Aorta (tissue), 5 donors: ENCODE results near the gene RBM42. TPM values are rescaled to one million over a fixed set of nuclear protein-coding genes. Genes with fewer than 3 reads are reported as not detected.

Experiments used
- ATAC-seq: fragments of 200-7000 bp; cut with Tn5 transposase; one replicate; pipeline ENCODE4 v1.9.1; 2022; ENCODE audit warnings: moderate library complexity; ENCODE audit not compliant: low FRiP score
- DNase-seq, 2 donors: peaks; one replicate each; pipeline ENCODE4 v3.0.0-alpha.2; 2020
- H3K27ac ChIP-seq, 2 donors: one replicate each; pipeline ENCODE4 v1.5.1; 2013; ENCODE audit warnings: low read length in 2 of 2, mild to moderate bottlenecking in 2 of 2, moderate library complexity in 2 of 2, control low read depth in 1 of 2, inconsistent platforms in 1 of 2, low read depth in 1 of 2
- H3K27me3 ChIP-seq, 2 donors: one replicate each; pipeline ENCODE4 v1.6.1; 2013; ENCODE audit warnings: control low read depth in 1 of 2, low read length in 1 of 2, mild to moderate bottlenecking in 1 of 2, moderate library complexity in 1 of 2; ENCODE audit not compliant: insufficient read depth in 2 of 2, control insufficient read depth in 1 of 2
- H3K36me3 ChIP-seq, 2 donors: one replicate each; pipeline ENCODE4 v1.6.1; 2013; ENCODE audit warnings: control low read depth in 1 of 2, low read length in 1 of 2, mild to moderate bottlenecking in 1 of 2; ENCODE audit not compliant: insufficient read depth in 2 of 2, control insufficient read depth in 1 of 2
- H3K4me1 ChIP-seq, 2 donors: one replicate each; pipeline ENCODE4 v1.6.1; 2013; ENCODE audit warnings: low read length in 2 of 2, control low read depth in 1 of 2, mild to moderate bottlenecking in 1 of 2, moderate library complexity in 1 of 2; ENCODE audit not compliant: insufficient read depth in 2 of 2, control insufficient read depth in 1 of 2
- H3K4me3 ChIP-seq, 2 donors: one replicate each; pipeline ENCODE4 v1.5.1; 2013; ENCODE audit warnings: low read length in 2 of 2, control low read depth in 1 of 2, mild to moderate bottlenecking in 1 of 2
- H3K9me3 ChIP-seq: one replicate; pipeline ENCODE4 v1.6.1; 2013; ENCODE audit warnings: mild to moderate bottlenecking, low read length; ENCODE audit not compliant: control insufficient read depth
- WGBS, 2 donors: extraction: QIAGEN DNeasy Blood & Tissue Kit; methylation state at CpG; one replicate each; pipeline ENCODE4 v1.1.7; 2013; 5-methylcytosine and 5-hydroxymethylcytosine counted together
- intact Hi-C, 2 donors: fragments of 100-400 bp; cut with DNase I; formaldehyde crosslinking; loops; one replicate each; pipeline versions ENCODE4 v1.14.2 to v1.15.0; 2022
- polyA plus RNA-seq, 2 donors: library from polyadenylated mRNA; stranded (reverse); fragments of 200-250 nt; gene quantifications; one replicate each; pipeline ENCODE4 v1.2.3, GENCODE V29; 2013
- total RNA-seq, 2 donors: library from RNA; stranded (reverse); fragmentation: NEBNext Ultra II Directional; extraction: Animal tissue kit (Norgen Biotek cat#: 25700); gene quantifications; one replicate each; pipeline ENCODE4 v1.2.1, GENCODE V29; 2021
- donor health status: healthy with polysubstance abuse.
- donor health status: Bipolar disorder and iron deficiency.
- donor health status: DM: no; HTN: no; CAD: no.
- donor health status: DM: no; HTN: no; CAD: no.
- donor health status: DM: yes; HTN: yes; CAD: no.

RBM42 gene
- total and polyA plus RNA-seq, 4 donors, result 41.8 to 66.8 (median 57.8) TPM

DNA sequence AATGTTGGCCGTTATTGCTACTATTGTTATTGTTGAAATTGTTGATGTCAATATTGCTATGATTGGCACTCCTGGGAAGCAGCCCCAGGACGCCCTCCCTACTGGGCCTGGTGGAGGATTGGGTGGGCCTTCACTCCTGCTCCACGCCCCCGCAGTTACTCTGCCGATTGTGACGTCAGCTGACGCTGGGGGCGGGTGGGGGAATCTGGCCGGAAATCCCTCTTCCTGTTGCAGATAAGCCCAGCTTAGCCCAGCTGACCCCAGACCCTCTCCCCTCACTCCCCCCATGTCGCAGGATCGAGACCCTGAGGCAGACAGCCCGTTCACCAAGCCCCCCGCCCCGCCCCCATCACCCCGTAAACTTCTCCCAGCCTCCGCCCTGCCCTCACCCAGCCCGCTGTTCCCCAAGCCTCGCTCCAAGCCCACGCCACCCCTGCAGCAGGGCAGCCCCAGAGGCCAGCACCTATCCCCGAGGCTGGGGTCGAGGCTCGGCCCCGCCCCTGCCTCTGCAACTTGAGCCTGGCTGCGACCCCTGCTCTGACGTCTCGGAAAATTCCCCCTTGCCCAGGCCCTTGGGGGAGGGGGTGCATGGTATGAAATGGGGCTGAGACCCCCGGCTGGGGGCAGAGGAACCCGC lies 12.8 kb downstream of the RBM42 start, which contains the start of gene ETV2:
Gene ETV2, plus strand, starts transcription at position 231 of the 637 bp plus-strand sequence. CDS start 716 bp downstream, outside the sequence.
- WGBS, 2 donors, result 16% methylated on average over 28 of the region's 28 CpGs
- no peaks in the 10 kb centered on the region for H3K4me1 ChIP-seq
- DNase-seq (no peak), ATAC-seq (no peak)
- intact Hi-C loops, result loop anchor here in 1 of 2 donors (2.0 kb wide), 1 partner anchor 13 kb away; the partner anchor contains the start of gene RBM42
- no peak within 1 kb of the TSS for H3K27ac ChIP-seq
- no peaks in the 10 kb centered on the region for H3K9me3 ChIP-seq
- no peaks in the 10 kb centered on the region for H3K27me3 ChIP-seq
- H3K36me3 ChIP-seq, result peaks cover 0 to 6% of the 10 kb centered on the region in 2 donors
- no peak within 1 kb of the TSS for H3K4me3 ChIP-seq

- no peak for DNase-seq
- no peak overlapping the region for H3K4me3 ChIP-seq
- H3K27me3 ChIP-seq, result no peaks in the 10 kb centered on the region
- no peak for ATAC-seq
- H3K9me3 ChIP-seq, result no peaks in the 10 kb centered on the region
- H3K27ac ChIP-seq, result no peak overlapping the region
- peaks cover 0 to 2% of the 10 kb centered on the region in 2 donors for H3K36me3 ChIP-seq
- H3K4me1 ChIP-seq, result no peaks in the 10 kb centered on the region
- intact Hi-C loops, result loop anchor here in 1 of 2 donors (2.0 kb wide), 1 partner anchor 14 kb away; the partner anchor contains the start of gene RBM42
- 71 to 72% methylated on average over 10 of the region's 10 CpGs for WGBS, 2 donors
These were observed 13.5 kb downstream of the RBM42 start for GRCh38 chr19:35642312-35642711.

DNA sequence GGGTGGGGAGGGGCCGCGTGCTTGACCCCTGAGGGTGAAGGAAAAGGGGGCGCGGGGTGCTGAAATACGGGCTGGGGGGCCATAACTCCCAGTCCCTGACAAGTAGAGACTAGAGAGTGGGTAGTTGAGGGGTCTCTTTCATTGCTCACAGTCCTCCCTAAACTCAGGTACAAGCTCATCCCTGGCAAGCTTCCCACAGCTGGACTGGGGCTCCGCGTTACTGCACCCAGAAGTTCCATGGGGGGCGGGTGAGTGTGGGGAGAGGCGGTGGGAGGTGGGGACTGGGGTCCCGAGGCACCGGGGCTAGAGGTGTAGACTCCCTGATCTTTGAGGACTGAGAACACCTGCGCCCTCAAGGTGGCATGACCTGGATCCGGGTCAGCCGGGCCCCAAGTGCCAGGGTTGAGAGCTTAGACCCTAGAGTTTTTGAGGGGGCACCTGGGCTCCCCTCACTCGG lies 14.0 kb downstream of the RBM42 start:
- H3K27ac ChIP-seq, result no peak overlapping the region
- H3K4me1 ChIP-seq, result no peaks in the 10 kb centered on the region
- peak overlapping the region in 1 of 2 donors; percentile 23 for H3K4me3 ChIP-seq
- no peak for ATAC-seq
- no peak for DNase-seq
- H3K27me3 ChIP-seq, result no peaks in the 10 kb centered on the region
- no peaks in the 10 kb centered on the region for H3K9me3 ChIP-seq
- peaks cover 0 to under 1% of the 10 kb centered on the region in 2 donors for H3K36me3 ChIP-seq
- intact Hi-C loops, result loop anchor here in 1 of 2 donors (2.0 kb wide), 1 partner anchor 14 kb away; the partner anchor contains the start of gene RBM42
- 35 to 39% methylated on average over 15 of the region's 15 CpGs for WGBS, 2 donors

DNA sequence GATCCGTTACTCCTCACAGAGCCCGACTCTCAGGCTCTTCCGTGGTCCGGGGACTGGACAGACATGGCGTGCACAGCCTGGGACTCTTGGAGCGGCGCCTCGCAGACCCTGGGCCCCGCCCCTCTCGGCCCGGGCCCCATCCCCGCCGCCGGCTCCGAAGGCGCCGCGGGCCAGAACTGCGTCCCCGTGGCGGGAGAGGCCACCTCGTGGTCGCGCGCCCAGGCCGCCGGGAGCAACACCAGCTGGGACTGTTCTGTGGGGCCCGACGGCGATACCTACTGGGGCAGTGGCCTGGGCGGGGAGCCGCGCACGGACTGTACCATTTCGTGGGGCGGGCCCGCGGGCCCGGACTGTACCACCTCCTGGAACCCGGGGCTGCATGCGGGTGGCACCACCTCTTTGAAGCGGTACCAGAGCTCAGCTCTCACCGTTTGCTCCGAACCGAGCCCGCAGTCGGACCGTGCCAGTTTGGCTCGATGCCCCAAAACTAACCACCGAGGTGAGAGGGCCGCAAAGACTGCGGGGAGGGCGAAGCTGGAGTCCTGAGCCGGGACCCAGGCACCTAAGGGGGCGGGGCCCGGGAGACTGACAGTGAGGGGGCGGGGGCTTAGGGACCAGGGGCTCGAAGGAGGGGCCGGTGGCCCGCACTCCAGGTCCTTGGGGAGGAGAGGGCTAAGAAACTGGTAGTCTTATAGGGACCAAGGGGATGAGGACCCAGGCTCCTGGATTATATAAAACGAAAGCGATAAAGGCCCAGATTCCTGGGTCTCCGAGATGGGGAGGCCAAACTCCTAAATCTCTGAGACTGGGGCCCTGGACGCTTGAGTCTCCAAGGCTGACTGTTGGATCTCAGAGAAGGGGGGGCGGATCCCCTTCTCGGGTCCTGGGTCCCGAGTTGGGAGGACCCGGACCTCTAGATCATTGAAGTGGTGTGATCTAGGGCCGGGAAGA lies 14.7 kb downstream of the RBM42 start:
- peak; percentile 89 to 93 for DNase-seq
- Histone ChIP-seq H3K4me1 (no peaks in the 10 kb centered on the region), H3K27me3 (no peaks in the 10 kb centered on the region), H3K27ac (peak overlapping the region in 1 of 2 donors; percentile 96), H3K36me3 (no peaks in the 10 kb centered on the region), H3K4me3 (peak overlapping the region; percentile 23 to 74), H3K9me3 (no peaks in the 10 kb centered on the region)
- 0% methylated on average over 64 to 69 of the region's 69 CpGs for WGBS, 2 donors
- intact Hi-C loops, result loop anchor here in 1 of 2 donors (2.0 kb wide), 1 partner anchor 15 kb away; the partner anchor contains the start of gene RBM42
- peak; percentile 77 for ATAC-seq

DNA sequence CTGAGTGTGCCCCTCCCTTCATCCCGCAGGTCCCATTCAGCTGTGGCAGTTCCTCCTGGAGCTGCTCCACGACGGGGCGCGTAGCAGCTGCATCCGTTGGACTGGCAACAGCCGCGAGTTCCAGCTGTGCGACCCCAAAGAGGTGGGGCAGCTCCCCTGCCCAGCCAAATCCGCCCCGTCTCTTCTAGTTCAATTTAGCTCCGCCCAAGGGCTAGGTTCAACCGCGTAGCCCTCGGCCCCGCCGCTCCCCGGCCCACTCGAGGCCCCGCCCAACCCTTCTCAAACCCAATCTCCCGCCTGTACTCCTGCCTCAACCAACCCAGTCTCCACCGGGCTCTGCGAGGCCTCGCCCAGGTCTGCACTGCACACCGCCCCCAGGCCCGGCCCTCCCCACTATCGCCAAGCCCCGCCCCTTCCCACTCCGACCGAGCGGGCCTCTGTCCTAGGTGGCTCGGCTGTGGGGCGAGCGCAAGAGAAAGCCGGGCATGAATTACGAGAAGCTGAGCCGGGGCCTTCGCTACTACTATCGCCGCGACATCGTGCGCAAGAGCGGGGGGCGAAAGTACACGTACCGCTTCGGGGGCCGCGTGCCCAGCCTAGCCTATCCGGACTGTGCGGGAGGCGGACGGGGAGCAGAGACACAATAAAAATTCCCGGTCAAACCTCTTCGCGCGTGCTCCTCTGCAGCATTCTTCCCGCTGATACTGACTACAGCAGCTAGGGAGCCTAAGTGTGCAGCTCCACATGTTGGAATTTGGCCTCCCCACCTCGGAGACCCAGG lies 15.6 kb downstream of the RBM42 start:
- H3K27ac ChIP-seq, result peak overlapping the region; percentile 2 to 96
- intact Hi-C loops, result no loop called here
- no peaks in the 10 kb centered on the region for H3K9me3 ChIP-seq
- 1% methylated on average over 60 of the region's 60 CpGs for WGBS, 2 donors
- H3K36me3 ChIP-seq, result no peaks in the 10 kb centered on the region
- H3K4me3 ChIP-seq, result peak overlapping the region; percentile 32 to 74
- H3K4me1 ChIP-seq, result no peaks in the 10 kb centered on the region
- no peaks in the 10 kb centered on the region for H3K27me3 ChIP-seq
- DNase-seq (peak; percentile 98), ATAC-seq (peak; percentile 95)

DNA sequence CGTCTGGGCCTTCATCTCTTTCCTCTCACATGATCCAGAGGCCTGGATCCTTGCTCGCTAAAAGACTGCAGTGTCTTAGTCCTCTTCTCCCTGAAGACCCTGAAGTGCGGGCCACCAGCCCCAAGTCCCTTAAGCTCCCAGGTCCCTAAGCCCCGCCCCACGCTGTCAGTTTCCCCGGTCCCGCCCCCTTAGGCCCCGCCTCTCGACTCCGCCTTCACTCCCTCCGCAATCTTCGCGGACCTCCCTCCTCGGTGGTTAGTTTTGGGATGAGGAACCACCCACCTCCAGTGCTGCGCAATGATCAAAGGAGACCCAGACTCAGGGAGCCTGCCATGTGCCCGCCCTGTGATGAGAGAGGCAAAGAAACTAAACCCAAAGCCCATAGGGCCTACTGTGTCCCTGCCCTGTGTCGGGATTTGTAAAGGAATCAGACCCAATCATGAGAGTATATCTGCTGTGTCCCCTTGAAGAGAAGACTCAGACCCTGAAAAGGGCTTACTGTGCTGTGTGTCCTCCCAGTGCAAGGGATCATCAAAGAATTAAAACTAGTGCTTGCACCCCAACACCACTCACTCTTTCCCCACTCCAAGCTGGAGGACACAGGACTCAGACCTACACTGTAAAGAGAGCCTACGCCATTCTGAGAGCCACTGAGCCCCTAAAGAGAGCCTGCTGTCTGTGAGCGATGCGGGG lies 16.3 kb downstream of the RBM42 start:
- no peaks in the 10 kb centered on the region for H3K9me3 ChIP-seq
- WGBS, 2 donors, result 15 to 16% methylated on average over 20 of the region's 20 CpGs
- no peaks in the 10 kb centered on the region for H3K27me3 ChIP-seq
- DNase-seq (peak; percentile 93 to 96), ATAC-seq (peak; percentile 73)
- no peaks in the 10 kb centered on the region for H3K4me1 ChIP-seq
- peak overlapping the region; percentile 32 to 67 for H3K4me3 ChIP-seq
- intact Hi-C loops, result no loop called here
- H3K27ac ChIP-seq, result peak overlapping the region; percentile 2 to 49
- no peaks in the 10 kb centered on the region for H3K36me3 ChIP-seq

DNA sequence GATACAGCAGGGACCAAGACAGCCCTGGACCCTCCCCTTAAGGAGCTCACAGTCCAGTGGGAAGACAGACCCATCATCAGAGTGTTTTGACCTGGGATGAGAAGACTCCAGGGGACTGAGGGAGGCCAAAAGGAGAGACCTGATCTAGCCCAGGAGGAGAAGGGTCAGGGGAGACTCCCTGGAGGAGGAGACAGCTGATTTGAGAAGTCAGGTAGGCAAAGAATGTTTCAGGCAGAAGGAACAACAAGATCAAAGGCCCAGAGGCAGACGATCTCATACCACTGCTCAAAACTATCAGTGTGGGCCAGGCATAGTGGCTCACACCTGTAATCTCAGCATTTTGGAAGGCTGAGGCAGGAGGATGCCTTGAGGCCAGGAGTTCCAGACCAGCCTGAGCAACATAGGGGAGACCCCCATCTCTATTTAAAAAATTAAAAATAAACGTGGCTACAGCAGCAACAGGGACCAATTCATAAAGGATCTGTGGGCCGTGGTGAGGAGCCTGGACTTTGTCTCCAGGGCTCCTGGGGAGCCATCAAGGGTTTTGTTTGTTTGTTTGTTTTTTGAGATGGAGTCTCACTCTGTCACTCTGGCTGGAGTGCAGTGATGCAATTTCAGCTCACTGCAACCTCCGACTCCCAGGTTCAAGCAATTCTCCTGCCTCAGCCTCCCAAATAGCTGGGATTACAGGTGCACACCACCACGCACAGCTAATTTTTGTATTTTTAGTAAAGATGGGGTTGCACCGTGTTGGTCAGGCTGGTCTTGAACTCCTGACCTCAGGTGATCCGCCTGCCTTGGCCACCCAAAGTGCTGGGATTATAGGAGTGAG lies 17.1 kb downstream of the RBM42 start:
- intact Hi-C loops, result no loop called here
- Histone ChIP-seq H3K27ac (peak overlapping the region in 1 of 2 donors; percentile 49), H3K4me3 (no peak overlapping the region), H3K27me3 (no peaks in the 10 kb centered on the region), H3K4me1 (no peaks in the 10 kb centered on the region), H3K36me3 (no peaks in the 10 kb centered on the region), H3K9me3 (no peaks in the 10 kb centered on the region)
- no peak for ATAC-seq
- 79 to 90% methylated on average over 7 of the region's 7 CpGs for WGBS, 2 donors
- no peak for DNase-seq
